Activated gamma-delta T cell treated with anti-CD3 and anti-CD28 coated beads, Interleukin-2, amount 50 U/mL, for 16 hours (primary cell): Measurements from ENCODE around the gene GPI.

Experiments used
- DNase-seq: peaks from one replicate; pipeline ENCODE4 v3.0.0-alpha.2; 2020; ENCODE audit warnings: low read depth

Gene GPI

DNA sequence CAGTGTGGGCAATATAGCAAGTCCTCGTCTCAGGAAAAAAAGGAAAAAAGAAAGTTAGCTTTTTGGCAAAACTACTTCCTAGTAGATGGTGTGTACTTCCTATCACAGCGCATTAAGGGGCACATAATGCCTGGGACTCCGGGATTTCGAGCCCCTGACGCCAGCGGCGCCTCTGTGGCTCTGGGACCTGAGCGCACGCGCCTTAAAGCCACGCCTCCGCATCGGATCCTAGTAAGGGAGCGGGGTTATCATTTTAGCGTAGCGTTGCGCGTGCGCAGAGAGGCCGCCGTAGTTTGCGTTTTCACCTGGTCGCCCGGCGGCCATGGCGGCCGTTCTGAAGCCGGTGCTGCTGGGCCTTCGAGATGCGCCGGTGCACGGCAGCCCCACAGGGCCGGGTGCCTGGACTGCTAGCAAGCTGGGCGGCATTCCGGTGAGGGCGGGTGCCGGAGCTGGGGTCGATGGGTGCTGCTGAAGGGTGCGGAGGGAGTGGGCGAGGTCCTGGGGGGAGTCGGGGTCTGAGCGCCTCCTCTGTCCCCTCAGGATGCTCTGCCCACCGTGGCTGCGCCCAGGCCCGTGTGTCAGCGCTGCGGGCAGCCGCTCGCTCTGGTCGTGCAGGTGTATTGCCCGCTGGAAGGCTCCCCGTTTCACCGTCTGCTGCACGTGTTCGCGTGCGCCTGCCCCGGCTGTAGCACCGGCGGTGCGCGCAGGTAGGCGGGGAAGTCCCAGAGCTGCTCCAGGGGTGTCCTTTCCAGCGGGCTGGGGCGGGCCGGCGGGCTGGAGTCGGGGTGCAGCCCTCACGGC, 39.3 kb downstream of the GPI start, which contains the start of gene PDCD2L:
TSS of gene PDCD2L (plus strand) at position 291 of the 801 bp plus-strand sequence. CDS start at position 323, 32 bp downstream.
- peak; percentile 90 for DNase-seq

GRCh38 chr19:34405892-34406660, 41.1 kb downstream of the GPI start:
- DNase-seq: no peak

GRCh38 chr19:34408411-34408810, 43.4 kb downstream of the GPI start:
- no peak for DNase-seq

DNA sequence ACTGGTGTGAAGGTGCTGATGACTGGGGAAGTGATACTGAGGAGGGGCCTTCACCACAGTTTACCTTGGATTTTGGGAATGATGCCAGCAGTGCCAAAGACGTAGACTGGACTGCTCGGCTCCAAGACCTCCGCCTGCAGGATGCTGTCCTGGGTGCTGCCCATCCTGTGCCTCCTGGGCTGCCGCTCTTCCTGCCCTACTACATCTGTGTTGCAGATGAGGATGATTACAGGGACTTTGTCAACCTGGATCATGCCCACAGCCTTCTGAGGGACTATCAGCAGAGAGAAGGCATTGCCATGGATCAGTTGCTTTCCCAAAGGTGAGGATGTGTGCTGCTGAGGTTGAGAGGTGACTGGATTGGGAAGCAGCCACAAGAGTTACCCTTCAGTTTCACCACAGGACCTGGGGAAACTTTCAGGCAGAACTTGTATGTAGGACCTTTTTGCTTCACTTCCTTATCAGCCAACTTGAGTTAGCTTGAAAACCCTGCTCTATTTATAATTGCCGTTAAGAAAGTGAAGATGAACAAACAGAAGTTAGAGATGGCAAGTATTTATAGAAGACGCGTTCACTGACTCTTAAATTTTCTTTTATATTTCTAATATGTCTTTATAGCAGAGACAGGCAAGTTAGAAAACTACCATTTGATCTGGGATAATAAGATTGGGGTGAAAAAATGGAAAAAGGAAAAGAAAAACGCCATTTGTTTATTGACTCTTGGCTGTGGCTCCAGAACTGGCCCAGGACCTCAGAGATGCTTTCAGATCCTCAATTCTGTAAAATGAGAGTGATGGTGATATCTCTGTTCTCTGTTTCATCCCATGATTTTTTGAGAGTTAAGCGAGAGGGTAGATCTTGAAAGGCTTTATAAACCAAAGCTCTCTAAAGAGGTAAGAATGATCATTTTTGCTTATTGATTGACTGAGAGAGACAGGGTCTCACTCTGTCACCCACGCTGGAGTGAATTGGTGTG, 44.5 kb downstream of the GPI start:
- no peak for DNase-seq

GRCh38 chr19:34411216-34411615, 46.2 kb downstream of the GPI start:
- DNase-seq: no peak

DNA sequence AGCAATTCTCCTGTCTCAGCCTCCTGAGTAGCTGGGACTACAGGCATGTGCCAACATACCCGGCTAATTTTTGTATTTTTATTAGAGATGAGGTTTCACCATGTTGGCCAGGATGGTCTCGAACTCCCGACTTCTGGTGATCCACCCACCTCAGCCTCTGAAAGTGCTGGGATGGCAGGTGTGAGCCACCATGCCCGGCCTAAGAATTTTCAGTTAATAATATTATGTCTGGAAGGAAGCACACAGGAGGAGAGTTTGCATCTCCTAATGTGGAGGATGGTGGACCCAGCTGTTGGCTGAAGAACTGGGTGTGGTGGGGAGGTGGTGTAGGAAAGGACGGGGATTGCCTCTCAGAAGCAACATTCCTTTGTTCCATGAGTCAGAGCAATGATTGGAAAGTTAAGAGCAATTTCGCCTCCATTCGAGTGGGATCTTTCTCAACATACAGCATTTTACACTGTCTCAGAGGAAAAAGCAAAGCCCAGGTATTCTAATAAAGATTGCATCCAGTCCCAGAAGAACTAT, 51.1 kb downstream of the GPI start:
- no peak for DNase-seq

DNA sequence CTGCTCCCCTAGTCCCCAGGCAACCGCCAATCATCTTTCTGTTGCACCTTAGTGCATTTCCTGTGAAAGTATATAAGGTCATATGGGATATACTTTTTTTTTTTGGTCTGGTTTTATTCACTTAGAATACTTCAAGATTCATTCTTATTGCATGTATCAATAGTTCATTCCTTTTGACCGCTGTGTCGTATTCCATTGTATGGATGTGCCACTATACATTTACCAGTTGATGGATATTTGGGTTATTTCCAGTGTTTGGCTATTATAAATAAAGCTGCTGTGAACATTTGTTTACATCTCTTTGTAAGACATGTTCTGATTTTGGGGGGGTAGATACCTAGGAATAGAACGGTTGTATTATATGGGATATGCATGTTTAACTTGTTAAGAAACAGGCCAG, 53.3 kb downstream of the GPI start:
- DNase-seq: no peak

DNA sequence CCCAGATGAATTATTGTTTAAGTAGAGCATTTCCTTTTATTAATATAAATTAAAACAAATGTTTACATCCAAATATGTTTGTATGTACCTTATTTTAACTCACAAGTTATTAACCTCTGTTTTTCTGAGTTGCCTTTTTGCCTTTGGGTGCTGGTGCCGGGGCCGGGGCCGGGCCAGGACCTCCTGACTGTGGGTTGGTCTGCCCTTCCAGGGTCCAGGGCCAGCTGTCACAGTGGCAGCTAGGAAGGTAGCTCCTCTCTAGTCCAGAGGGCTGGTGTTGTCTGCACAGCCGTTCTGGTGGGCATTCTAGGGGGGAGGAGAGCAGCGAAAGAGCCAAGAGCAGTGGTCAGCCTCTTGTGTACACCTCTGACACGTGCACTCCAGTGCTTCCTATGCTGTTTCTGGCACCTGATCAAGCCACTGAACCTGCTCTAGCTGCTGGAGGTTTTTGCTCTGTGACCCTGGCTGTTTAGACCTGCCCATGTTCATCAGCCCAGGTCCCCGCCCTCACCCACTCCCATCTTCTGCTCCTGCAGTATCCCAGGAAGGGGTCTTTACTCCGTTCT, 61.2 kb downstream of the GPI start:
- no peak for DNase-seq

- peak; percentile 7 for DNase-seq
These were observed 63.7 kb downstream of the GPI start for GRCh38 chr19:34428549-34429285.

DNA sequence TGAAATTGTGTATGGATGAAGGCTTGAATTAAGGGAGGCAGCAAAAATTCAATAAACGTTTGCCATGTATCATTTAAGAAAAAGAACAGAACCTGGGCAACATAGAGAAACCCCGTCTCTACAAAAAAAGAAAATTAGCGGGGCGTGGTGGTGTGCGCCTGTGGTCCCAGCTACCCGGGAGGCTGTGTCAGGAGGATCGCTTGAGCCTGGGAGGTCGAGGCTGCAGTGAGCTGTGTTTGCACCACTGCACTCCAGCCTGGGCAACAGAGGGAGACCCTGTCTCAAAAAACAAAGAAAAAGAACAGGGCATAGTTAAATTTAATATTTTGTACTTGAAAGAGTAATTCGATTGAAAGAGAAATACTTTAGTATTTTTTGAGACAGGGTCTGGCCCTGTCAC, 64.6 kb downstream of the GPI start:
- no peak for DNase-seq

GRCh38 chr19:34430738-34431625, 66.0 kb downstream of the GPI start:
- DNase-seq: peak; percentile 14

- no peak for DNase-seq
These were observed 66.8 kb downstream of the GPI start for GRCh38 chr19:34431681-34432402.

GRCh38 chr19:34432797-34433196, 67.8 kb downstream of the GPI start:
- DNase-seq: no peak

DNA sequence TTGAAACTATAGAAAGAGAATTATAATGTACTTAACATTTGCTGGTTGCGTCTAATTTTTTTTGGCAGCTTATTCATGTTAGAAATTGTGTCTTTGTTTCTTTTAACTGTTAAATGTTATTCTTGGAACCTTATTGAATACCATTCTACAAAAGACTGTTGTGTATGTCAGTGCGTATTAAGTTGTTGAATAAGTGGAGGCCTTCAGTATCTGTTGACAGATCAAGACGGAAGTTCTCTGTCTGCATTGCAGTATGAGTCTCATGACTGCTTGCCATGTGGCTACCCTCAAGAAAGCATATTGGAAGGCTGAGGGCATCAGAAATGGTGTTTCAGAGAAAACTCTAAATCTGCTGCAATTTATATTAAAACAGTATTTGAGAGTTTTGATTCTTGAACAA, 71.7 kb downstream of the GPI start:
- no peak for DNase-seq

- DNase-seq: no peak
These were observed 83.2 kb downstream of the GPI start for GRCh38 chr19:34448191-34448590.
